ENCODE data around the gene CCDC91.
"Not testable (repeated sequence)": the region's sequence is repeated elsewhere in the genome, so short reads cannot be mapped to it uniquely, and the experiment has no call there.

CCDC91 gene

DNA sequence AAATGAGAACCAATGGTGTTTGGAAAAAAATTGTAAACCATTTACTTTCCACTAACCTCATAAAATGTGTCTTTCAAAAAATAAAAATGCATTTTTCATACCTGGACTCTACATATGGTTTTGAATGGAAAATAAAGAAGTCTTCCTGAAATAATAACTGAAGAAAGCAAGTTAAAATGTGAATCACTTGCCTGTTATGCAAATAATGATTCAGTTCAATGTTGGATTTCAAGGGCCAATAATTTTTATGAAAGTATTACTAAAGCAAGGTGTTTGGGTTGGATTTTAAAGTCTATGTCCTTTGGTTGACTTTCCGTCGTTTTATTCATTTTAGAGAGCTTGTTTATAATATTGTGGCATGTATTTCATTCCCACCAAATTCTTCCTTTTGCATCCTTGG lies 138.7 kb downstream of the CCDC91 start:
- in situ Hi-C loops (cut with HindIII; ENCODE audit: low pct_ligation_motif_present, low pct_unique_long_range_greater_than_20kb, low sequenced_read_pairs) = no loop called here
- no peak for DNase-seq

DNA sequence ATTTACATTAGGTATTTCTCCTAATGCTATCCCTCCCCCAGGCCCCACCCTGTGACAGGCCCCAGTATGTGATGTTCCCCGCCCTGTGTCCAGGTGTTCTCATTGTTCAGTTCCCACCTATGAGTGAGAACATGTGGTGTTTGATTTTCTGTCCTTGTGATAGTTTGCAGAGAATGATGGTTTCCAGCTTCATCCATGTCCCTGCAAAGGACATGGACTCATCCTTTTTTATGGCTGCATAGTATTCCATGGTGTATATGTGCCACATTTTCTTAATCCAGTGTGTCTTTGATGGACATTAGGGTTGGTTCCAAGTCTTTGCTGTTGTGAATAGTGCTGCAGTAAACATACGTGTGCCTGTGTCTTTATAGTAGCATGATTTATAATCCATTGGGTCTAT lies 139.5 kb downstream of the CCDC91 start:
- in situ Hi-C loops (cut with HindIII; ENCODE audit: low pct_ligation_motif_present, low pct_unique_long_range_greater_than_20kb, low sequenced_read_pairs); DNase-seq: not testable (repeated sequence)

DNA sequence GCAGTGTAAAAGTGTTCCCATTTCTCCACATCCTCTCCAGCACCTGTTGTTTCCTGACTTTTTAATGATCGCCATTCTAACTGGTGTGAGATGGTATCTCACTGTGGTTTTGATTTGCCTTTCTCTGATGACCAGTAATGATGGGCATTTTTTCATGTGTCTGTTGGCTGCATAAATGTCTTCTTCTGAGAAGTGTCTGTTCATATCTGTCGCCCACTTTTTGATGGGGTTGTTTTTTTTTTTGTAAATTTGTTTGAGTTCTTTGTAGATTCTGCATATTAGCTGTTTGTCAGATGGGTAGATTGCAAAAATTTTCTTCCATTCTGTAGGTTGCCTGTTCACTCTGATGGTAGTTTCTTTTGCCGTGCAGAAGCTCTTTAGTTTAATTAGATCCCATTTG lies 140.0 kb downstream of the CCDC91 start:
- DNase-seq; in situ Hi-C loops (cut with HindIII; ENCODE audit: low pct_ligation_motif_present, low pct_unique_long_range_greater_than_20kb, low sequenced_read_pairs): not testable (repeated sequence)

DNA sequence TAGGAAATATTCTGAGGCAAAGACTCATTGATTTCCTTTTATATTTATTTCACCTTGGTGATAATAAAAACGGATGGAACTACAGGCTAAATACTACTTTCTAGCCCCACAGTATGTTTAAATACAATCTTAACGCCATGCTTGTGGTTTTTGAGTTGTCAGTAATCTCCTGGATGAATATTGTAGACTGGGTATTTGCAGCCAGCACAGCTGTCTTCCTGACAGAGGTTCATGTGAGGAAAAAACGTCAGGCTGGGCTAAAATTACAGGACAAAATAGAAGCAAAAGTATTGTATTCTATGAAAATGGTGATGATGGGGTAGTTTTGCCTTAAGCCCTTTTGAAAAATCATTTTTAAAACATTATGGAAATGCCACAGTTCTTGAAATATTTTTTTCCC lies 140.9 kb downstream of the CCDC91 start:
- no peak for DNase-seq
- in situ Hi-C loops (cut with HindIII; ENCODE audit: low pct_ligation_motif_present, low pct_unique_long_range_greater_than_20kb, low sequenced_read_pairs) = no loop called here

DNA sequence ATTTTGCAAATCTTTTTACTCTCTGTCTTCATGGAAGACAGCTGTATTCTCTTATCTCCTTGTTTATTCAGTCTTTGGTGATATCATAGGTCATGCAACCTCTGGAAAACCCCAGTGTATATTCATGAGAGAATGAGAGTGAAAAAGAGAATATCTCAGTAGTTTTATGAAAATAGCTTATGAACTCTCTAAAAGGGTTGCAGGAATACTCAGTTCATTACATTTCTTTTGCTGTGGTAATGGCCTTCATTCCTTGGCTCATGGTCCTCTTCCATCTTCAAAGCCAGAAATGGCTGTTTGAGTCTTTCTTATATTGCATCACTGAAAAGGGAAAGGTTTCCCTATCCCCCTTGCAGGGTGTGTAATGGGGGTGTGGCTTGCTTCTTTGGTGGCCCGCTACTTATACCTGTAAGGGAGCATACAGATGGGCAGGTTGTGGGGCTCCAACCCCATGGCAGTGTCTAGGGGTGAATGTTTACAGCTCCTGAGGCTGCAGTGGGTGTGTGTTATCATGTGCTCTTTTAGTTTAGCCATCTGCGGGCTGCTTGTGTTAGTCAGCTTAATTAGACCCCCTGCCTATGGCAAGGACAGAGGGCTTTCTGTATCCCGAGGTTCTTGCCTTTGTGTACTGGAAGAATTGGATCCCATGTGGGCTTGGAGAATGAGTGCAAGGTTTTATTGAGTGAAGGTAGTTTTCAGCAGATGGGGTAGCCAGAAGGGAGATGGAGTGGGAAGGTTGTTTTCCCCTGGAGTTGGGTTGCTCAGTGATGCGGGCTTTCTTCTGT lies 150.2 kb downstream of the CCDC91 start:
- no peak for DNase-seq
- in situ Hi-C loops (cut with HindIII; ENCODE audit: low pct_ligation_motif_present, low pct_unique_long_range_greater_than_20kb, low sequenced_read_pairs) = no loop called here

DNA sequence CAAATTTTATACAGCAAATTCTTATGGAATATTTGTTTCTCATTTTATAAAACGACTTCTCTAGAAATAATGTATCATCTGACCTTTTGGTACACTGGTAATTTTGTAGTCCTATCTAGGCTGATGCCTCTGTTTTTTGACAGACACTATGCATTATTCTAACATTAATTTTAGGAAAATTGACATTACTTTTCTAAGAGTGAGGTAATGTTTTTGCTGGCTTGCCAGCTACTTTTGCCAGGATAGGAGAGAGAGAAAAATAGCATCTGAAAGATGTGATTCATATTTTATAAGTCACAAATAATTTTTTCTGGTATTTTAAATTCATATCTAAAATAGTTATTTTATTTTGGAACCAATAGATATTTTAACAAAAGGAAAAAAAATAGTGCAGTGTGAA lies 153.5 kb downstream of the CCDC91 start:
- no peak for DNase-seq
- in situ Hi-C loops (cut with HindIII; ENCODE audit: low pct_ligation_motif_present, low pct_unique_long_range_greater_than_20kb, low sequenced_read_pairs) = no loop called here

DNA sequence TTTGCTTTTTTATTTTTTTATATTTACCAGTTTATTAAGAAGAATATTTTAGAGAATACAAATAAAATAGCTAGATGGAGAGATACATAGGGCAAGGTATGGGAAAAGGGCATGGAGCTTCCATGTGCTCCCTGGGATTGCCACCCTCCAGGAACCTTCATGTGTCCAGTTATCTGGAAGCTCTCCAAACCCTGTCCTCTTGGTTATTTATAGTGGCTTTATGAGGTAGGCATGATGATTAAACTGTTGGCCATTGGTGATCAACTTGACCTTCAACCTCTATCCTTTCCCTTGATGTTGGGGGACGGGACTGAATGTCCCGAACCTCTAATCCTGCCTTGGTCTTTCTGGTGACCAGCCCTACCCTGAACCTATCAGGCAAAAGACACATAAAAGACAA lies 156.3 kb downstream of the CCDC91 start:
- in situ Hi-C loops (cut with HindIII; ENCODE audit: low pct_ligation_motif_present, low pct_unique_long_range_greater_than_20kb, low sequenced_read_pairs) = no loop called here
- no peak for DNase-seq

DNA sequence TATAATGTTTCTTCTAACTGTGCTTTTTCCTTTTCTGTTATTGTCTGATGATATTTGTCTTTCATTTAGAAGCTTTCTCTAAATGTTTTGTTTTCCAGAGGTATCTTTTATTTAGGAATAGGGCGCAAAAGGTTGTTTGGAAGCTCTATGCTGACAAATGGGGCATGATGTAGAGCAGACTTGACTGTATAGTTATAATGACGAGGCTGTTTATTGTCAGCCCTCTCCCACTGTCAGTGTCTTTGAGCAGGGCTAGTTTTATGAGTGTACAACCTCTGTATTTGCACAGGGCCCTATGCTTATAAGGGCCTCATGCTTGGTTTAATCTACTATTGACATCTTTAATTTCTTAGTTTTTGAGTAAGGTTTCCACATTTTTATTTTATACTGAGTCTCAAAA lies 158.9 kb downstream of the CCDC91 start:
- in situ Hi-C loops (cut with HindIII; ENCODE audit: low pct_ligation_motif_present, low pct_unique_long_range_greater_than_20kb, low sequenced_read_pairs) = no loop called here
- no peak for DNase-seq

DNA sequence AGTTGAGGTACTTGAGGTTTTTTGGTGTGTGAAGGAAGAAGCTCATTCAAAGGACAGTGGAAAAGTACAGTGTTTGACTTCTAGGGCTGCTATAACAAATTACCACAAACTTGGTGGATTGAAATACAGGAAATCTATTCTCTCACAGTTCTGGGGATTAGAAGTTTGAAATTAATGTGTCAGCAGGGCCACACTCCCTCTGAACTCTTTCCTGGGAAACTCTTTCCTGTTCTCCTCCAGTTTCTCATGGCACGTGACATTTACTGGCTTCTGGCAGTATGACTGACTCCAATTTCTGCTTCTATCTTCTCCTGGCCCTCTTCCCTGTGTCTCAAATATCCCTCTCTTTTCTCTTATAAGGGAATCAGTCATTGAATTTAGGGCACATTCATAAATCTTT lies 160.2 kb downstream of the CCDC91 start:
- in situ Hi-C loops (cut with HindIII; ENCODE audit: low pct_ligation_motif_present, low pct_unique_long_range_greater_than_20kb, low sequenced_read_pairs) = no loop called here
- no peak for DNase-seq

DNA sequence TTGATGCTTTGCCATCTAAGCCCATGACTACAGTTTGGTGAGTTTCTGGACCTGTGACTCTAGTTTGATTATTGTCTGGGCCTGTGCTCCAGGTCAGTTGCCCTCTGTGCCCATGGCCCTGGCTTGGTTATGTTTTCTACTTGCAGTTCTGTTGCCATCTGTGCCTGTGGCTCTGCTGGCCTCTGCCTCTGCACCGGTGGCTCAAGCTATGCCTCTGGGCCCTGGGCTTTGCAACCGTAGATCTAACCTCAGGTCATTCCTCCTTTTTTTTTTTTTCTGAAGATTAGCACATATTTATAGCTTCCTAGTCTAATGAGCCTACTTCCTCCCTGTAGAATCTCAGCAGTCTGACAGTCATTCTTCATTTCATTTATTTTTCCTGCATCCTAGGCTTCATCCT lies 161.2 kb downstream of the CCDC91 start:
- in situ Hi-C loops (cut with HindIII; ENCODE audit: low pct_ligation_motif_present, low pct_unique_long_range_greater_than_20kb, low sequenced_read_pairs) = no loop called here
- DNase-seq = no peak

DNA sequence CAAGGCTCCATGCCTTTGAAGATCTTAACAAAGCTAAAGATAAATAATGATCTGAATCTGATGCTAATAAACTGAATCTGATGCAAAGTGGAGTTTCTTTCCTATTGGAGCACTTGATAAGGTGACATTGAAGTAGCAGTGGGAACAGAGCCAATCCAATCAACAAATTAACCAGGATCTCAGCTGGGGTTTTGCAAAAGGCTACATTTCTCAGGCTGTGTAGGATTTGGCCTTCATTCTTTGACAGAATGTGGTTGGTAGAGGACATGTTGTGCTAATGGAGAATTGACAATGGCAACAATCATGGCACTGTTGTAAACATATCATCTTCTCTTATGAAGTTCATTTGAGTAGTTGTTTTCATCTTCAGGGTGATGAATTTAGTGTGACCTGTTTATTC lies 164.9 kb downstream of the CCDC91 start:
- DNase-seq = no peak
- in situ Hi-C loops (cut with HindIII; ENCODE audit: low pct_ligation_motif_present, low pct_unique_long_range_greater_than_20kb, low sequenced_read_pairs) = no loop called here

DNA sequence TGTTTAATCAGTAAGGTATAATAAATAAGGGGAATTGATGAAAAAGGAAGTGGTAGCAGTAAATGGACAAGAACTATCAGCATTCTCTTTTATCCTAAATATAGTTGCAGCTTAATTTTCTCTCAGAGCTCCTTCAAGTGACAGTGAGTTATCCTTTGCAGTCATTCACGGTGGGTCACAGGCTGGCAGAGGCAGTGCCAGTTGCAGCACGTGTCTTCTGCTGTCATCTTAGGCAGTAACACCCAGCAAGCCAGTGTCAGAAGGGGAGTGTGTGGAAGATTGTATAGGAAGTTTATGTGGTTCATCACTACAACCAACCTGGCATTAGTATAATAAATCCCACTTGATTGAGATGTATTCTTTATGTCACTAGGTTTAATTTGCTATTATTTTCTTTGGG lies 170.0 kb downstream of the CCDC91 start:
- in situ Hi-C loops (cut with HindIII; ENCODE audit: low pct_ligation_motif_present, low pct_unique_long_range_greater_than_20kb, low sequenced_read_pairs) = no loop called here

DNA sequence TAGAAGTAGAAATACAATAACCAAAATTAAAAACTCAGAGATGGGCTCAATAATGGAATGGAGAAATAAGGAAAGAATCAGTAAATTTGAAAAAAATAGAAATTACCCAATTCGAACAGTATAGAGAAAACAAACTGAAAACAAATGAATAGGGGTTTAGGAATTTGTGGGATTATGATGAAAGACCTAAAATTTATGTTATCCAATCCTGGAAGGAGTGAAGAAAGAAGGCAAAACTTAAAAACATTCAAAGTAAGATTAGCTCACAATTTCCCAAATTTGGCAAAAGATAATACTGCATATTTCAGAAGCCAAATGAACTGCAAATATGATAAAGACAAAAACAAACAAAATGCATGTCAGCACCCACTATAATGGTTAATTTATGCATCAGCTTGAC lies 177.1 kb downstream of the CCDC91 start:
- in situ Hi-C loops (cut with HindIII; ENCODE audit: low pct_ligation_motif_present, low pct_unique_long_range_greater_than_20kb, low sequenced_read_pairs) = no loop called here
- DNase-seq = no peak

More for the DNA sequence above, 170.0 kb downstream of the CCDC91 start:
- DNase-seq = no peak

DNA sequence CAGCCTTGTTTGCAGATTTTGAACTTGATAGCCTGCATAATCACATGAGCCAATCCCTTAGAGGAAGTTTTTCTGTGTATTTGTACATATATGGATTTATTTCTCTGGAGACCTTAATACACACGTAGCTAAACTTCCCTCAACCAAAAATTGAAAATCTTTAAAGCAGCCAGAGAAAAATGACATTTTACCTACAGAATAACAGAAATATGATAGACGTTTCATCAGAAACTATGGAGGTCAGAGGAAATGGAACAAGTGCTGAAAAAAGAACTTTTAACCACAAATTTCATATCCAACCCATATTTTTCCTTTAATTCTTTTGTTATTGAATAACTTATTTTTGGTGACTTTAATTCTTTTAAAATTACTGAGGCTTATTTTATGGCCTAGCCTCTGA lies 177.7 kb downstream of the CCDC91 start:
- peak; percentile 9 for DNase-seq
- in situ Hi-C loops (cut with HindIII; ENCODE audit: low pct_ligation_motif_present, low pct_unique_long_range_greater_than_20kb, low sequenced_read_pairs) = no loop called here

DNA sequence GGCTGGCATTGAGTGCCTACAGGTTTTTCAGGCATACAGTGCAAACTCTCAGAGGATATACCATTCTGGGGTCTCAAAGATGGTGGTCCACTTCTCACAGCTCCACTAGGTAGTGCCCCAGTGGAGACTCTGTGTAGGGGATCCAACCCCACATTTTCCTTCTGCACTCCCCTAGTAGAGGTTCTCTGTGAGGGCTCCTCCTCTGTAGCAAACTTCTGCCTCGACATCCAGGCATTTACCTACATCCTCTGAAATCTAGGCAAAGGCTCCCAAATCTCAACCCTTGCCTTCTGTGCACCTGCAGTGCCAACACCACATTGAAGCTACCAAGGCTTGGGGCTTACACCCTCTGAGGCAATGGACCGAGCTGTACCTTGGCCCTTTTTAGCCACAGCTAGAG lies 179.2 kb downstream of the CCDC91 start:
- in situ Hi-C loops (cut with HindIII; ENCODE audit: low pct_ligation_motif_present, low pct_unique_long_range_greater_than_20kb, low sequenced_read_pairs) = no loop called here
- DNase-seq = peak; percentile 9

DNA sequence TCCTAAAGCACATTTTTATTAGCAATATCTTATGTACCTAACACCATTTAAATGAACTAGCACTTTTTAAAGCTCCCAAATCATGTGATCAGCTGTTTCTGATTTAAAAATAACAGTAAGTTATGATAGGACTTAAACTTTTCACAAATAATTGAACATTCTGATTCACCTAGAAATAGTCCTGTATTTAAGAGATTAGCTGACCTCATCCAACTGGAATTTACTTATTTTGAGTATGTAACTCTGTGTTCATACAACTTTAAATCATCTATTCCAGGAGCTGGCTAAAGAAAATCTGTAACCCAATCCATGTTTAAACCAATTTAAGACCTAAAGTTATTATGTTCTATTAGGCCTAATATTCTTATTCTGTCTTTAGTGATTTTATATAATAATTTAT lies 184.3 kb downstream of the CCDC91 start:
- peak; percentile 10 for DNase-seq
- in situ Hi-C loops (cut with HindIII; ENCODE audit: low pct_ligation_motif_present, low pct_unique_long_range_greater_than_20kb, low sequenced_read_pairs) = no loop called here

DNA sequence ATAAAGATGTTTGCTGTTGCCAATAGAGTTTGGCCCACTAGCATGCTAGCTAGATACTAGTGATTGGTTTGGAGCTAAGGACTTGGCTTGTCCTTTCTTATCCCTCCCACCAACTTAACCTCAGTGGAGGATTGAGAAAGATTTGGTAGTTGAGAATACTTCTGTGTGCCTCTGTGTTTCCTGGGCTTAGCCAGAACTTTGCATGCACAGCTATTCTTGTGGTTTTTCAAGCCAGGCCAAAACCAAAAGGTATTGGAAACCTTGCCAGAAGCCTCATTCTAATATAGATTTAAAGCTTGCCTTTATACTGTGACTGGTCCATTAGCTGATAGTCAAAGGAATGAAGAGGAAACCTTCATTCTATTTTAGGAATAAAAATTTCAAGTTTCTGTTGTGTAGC lies 188.5 kb downstream of the CCDC91 start:
- DNase-seq = no peak
- in situ Hi-C loops (cut with HindIII; ENCODE audit: low pct_ligation_motif_present, low pct_unique_long_range_greater_than_20kb, low sequenced_read_pairs) = no loop called here

DNA sequence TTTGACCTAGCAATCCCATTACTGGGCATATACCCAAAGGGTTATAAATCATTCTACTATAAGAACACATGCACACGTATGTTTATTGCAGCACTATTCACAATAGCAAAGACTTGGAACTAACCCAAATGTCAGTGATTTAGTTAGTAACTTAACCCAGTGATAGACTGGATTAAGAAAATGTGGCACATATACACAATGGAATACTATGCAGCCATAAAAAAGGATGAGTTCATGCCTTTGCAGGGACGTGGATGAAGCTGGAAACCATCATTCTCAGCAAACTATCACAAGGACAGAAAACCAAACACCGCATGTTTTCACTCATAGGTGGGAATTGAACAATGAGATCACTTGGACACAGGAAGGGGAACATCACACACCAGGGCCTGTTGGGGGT lies 189.5 kb downstream of the CCDC91 start:
- in situ Hi-C loops (cut with HindIII; ENCODE audit: low pct_ligation_motif_present, low pct_unique_long_range_greater_than_20kb, low sequenced_read_pairs); DNase-seq: not testable (repeated sequence)

DNA sequence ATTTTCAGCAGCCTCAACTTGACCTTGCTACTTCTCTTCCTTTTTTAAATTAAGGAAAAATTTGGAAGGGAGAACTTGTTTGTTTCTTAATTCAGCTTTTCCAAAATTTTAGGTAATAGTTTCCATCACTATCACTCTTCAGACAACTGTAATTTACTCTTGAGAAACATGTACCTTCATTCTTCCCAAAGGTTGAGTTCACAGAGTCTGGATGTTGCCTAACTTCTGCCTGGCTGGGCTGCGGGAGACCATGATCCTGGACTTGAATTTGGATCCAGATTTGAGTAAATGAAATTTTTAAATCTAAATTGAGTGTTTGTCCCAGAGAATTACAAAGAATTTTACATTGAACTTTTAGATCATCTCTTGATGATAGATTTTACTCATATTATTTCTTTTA lies 193.1 kb downstream of the CCDC91 start:
- no peak for DNase-seq
- in situ Hi-C loops (cut with HindIII; ENCODE audit: low pct_ligation_motif_present, low pct_unique_long_range_greater_than_20kb, low sequenced_read_pairs) = no loop called here

DNA sequence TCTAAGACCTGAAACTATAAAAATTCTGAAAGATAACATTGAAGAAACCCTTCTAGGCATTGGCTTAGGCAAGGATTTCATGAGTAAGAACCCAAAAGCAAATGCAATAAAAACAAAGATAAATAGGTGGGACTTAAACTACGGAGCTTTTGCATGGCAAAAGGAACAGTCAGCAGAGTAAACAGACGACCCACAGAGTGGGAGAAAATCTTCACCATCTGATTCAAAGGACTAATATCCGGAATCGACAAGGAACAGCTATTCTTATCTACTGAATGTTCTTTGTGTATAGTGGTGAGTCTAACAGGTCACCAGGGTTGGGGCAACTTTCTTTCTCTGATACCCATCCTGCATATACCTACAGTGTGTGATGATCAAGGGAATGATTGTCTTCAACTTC lies 198.6 kb downstream of the CCDC91 start:
- in situ Hi-C loops (cut with HindIII; ENCODE audit: low pct_ligation_motif_present, low pct_unique_long_range_greater_than_20kb, low sequenced_read_pairs) = no loop called here
- DNase-seq = no peak

DNA sequence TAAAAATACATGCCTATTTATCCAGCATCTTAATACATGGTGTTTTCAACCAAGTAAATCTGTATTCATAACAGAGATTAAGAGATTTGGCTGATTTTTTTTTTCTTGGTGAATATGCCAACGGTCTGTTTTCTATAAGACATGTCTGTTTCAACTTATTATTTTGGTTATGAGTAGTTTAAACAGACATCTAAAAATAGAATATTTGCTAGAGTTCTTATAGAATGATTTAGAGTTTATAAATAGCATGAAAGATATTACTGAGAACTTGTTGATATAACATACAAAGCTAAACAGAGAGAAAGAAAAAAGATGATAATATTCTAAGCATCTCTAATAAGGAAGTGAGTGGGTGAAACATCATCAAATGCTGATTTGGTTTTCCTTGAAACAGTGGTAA lies 199.9 kb downstream of the CCDC91 start:
- DNase-seq = no peak
- in situ Hi-C loops (cut with HindIII; ENCODE audit: low pct_ligation_motif_present, low pct_unique_long_range_greater_than_20kb, low sequenced_read_pairs) = no loop called here
